ENCODE measurements around the gene PHKG2. TPM values are rescaled to one million over a fixed set of nuclear protein-coding genes. Genes with fewer than 3 reads are reported as not detected.

PHKG2 gene
- total and polyA plus RNA-seq, 7 donors = 10.1 to 21.3 (median 13.2) TPM

DNA sequence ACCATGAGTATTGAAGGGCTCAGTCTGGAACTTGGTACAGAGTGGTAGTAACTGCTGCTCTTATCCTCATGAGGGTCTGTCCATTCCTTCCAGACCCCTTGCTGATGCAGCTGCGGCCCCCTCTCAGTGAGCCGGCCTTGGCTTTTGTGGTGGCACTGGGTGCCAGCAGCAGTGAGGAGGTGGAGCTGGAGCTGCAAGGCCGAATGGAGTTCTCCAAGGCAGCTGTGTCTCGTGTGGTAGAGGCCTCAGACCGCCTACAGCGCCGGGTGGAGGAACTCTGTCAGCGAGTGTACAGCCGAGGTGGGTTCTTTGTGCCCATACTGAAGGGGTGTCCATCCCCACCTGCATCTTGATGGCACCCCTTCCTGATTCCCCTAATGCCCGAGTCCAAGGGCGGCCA is 15.9 kb downstream of the PHKG2 start:
- Histone ChIP-seq H3K4me1 (peaks cover 26% of the 10 kb centered on the region), H3K27me3 (ENCODE audit: insufficient read depth in 3 of 3, low read length in 2 of 3) (no peaks in the 10 kb centered on the region), H3K9me3 (no peaks in the 10 kb centered on the region), H3K36me3 (ENCODE audit: insufficient read depth in 1 of 2, low read depth in 1 of 2) (peaks cover 18 to 62% of the 10 kb centered on the region in 2 donors), H3K4me3 (no peak overlapping the region), H3K27ac (no peak overlapping the region)
- TF ChIP-seq, protein P1, sequence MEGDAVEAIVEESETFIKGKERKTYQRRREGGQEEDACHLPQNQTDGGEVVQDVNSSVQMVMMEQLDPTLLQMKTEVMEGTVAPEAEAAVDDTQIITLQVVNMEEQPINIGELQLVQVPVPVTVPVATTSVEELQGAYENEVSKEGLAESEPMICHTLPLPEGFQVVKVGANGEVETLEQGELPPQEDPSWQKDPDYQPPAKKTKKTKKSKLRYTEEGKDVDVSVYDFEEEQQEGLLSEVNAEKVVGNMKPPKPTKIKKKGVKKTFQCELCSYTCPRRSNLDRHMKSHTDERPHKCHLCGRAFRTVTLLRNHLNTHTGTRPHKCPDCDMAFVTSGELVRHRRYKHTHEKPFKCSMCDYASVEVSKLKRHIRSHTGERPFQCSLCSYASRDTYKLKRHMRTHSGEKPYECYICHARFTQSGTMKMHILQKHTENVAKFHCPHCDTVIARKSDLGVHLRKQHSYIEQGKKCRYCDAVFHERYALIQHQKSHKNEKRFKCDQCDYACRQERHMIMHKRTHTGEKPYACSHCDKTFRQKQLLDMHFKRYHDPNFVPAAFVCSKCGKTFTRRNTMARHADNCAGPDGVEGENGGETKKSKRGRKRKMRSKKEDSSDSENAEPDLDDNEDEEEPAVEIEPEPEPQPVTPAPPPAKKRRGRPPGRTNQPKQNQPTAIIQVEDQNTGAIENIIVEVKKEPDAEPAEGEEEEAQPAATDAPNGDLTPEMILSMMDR (IDR thresholded peaks at IDR 0.05) = no peak
- ATAC-seq = no peak
- no peak for DNase-seq
- intact Hi-C loops (cut with DNase I) = no loop called here
- 82 to 89% (median 86%) methylated on average over 11 of the region's 11 CpGs for WGBS, 3 donors

DNA sequence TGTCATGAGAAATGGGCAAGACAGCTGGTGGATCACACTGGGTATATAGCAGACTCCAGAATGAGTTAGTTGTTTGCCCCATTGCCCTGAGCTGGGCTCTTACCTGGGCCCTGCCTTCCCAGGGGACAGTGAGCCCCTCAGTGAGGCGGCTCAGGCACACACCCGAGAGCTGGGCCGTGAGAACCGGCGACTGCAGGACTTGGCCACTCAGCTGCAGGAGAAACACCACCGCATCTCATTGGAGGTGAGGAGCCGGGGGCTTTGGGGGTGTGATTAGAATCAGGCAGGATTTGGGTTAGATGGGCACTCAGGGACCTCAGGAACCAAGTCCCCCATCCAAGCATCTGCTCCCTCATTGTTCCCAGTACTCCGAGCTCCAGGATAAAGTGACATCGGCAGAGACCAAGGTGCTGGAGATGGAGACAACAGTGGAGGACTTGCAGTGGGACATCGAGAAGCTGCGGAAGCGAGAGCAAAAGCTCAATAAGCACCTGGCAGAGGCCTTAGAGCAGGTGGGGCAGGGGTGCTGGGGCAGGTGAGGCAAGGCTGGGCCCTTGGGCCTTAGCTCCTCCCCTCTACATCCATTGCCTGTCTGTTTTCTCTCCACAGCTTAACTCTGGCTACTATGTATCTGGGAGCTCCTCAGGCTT is 16.7 kb downstream of the PHKG2 start:
- no peaks in the 10 kb centered on the region for H3K9me3 ChIP-seq
- DNase-seq (no peak), ATAC-seq (no peak)
- H3K27me3 ChIP-seq (ENCODE audit: insufficient read depth in 3 of 3, low read length in 2 of 3) = no peaks in the 10 kb centered on the region
- no peak overlapping the region for H3K27ac ChIP-seq
- peaks cover 24 to 71% of the 10 kb centered on the region in 2 donors for H3K36me3 ChIP-seq (ENCODE audit: insufficient read depth in 1 of 2, low read depth in 1 of 2)
- intact Hi-C loops (cut with DNase I) = no loop called here
- 86 to 93% (median 92%) methylated on average over 12 of the region's 12 CpGs for WGBS, 3 donors
- H3K4me1 ChIP-seq = peaks cover 26% of the 10 kb centered on the region
- no peak overlapping the region for H3K4me3 ChIP-seq
- TF ChIP-seq, protein P1 (IDR thresholded peaks at IDR 0.05) = no peak

DNA sequence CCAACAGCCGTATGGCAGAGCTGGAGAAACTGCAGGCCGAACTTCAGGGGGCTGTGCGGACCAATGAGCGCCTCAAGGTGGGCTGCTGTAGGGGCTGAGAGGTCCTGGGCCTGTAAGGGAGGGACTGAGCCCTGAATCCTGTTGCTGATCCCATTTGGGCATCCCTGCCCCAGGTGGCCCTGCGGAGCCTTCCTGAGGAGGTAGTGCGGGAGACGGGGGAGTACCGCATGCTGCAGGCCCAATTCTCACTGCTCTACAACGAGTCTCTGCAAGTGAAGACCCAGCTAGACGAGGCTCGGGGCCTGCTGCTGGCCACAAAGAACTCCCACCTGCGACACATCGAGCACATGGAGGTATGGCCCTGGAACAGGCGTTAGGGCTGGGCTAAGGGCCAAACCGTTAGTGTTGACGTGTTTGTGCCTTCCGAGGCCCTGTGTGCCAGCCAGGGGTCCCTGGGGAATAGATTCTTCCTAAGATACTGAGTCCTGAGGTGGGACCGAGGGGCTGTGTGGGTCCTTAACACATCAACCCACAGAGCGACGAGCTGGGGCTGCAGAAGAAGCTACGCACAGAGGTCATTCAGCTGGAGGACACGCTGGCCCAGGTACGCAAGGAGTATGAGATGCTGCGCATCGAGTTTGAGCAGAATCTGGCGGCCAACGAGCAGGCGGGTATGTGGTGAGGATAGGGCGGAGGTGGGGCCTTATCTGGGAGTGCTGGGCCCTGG is 18.1 kb downstream of the PHKG2 start:
- H3K27me3 ChIP-seq (ENCODE audit: insufficient read depth in 3 of 3, low read length in 2 of 3) = no peaks in the 10 kb centered on the region
- H3K9me3 ChIP-seq = no peaks in the 10 kb centered on the region
- no peak overlapping the region for H3K27ac ChIP-seq
- intact Hi-C loops (cut with DNase I) = no loop called here
- peaks cover 19% of the 10 kb centered on the region for H3K4me1 ChIP-seq
- WGBS, 3 donors = 83 to 89% (median 87%) methylated on average over 29 of the region's 29 CpGs
- no peak overlapping the region for H3K4me3 ChIP-seq
- peaks cover 24 to 85% of the 10 kb centered on the region in 2 donors for H3K36me3 ChIP-seq (ENCODE audit: insufficient read depth in 1 of 2, low read depth in 1 of 2)
- TF ChIP-seq, protein P1 (IDR thresholded peaks at IDR 0.05) = no peak
- no peak for ATAC-seq
- no peak for DNase-seq

DNA sequence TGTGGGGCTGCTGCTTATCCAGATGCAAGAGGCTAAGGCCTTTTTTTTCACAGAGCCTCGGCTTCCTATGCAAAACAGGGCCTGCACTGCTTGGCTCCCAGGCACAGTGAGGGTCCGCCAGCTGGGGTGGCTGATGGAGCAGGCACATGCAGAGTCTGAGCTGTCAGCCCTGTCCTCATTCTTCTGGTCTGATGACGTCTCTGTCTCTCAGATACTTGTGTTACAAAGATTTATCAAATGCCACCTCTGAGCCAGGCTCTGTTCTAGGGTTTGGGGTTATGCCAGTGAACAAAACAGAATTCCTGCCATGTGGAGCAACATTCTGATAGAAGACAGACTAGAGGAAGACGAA is 18.7 kb downstream of the PHKG2 start:
- ATAC-seq = no peak
- TF ChIP-seq, protein P1 (IDR thresholded peaks at IDR 0.05) = no peak
- H3K27me3 ChIP-seq (ENCODE audit: insufficient read depth in 3 of 3, low read length in 2 of 3) = no peaks in the 10 kb centered on the region
- no peak overlapping the region for H3K27ac ChIP-seq
- H3K4me1 ChIP-seq = peaks cover 16% of the 10 kb centered on the region
- WGBS, 3 donors = 67 to 73% (median 73%) methylated on average over 4 of the region's 4 CpGs
- intact Hi-C loops (cut with DNase I) = no loop called here
- H3K9me3 ChIP-seq = no peaks in the 10 kb centered on the region
- H3K36me3 ChIP-seq (ENCODE audit: insufficient read depth in 1 of 2, low read depth in 1 of 2) = peaks cover 24 to 90% of the 10 kb centered on the region in 2 donors
- H3K4me3 ChIP-seq = no peak overlapping the region
- no peak for DNase-seq

Data from psoas muscle (tissue), 8 donors.